ENCODE data around the gene ABHD16A. TPM values are rescaled to one million over a fixed set of nuclear protein-coding genes. Genes with fewer than 3 reads are reported as not detected.

ABHD16A gene
- total and polyA plus RNA-seq, 8 donors: 14.9 to 61.5 (median 21.5) TPM

GRCh38 chr6:31706599-31706998 is 3.5 kb upstream of the ABHD16A start, which contains the start of gene LY6G6F:
Gene LY6G6F (plus strand): TSS chr6:31706866. CDS start chr6:31706907, 41 bp downstream.
- H3K27ac ChIP-seq: no peak within 1 kb of the TSS
- no peak for ATAC-seq
- FAIRE-seq: no peak
- no peaks in the 10 kb centered on the region for H3K27me3 ChIP-seq
- no peak for DNase-seq
- H3K36me3 ChIP-seq: no peaks in the 10 kb centered on the region
- WGBS, 2 donors: 35 to 44% methylated on average over 3 of the region's 3 CpGs
- peaks cover 0 to 10% (median 2%) of the 10 kb centered on the region in 3 donors for H3K4me1 ChIP-seq
- intact Hi-C loops (cut with DNase I): no loop called here
- H3K9me3 ChIP-seq: no peaks in the 10 kb centered on the region
- H3K4me3 ChIP-seq: no peak within 1 kb of the TSS
- TF ChIP-seq CTCF (IDR thresholded peaks at IDR 0.05): no peak

- ATAC-seq (no peak), DNase-seq (no peak), FAIRE-seq (no peak)
- Histone ChIP-seq H3K4me3 (no peak overlapping the region), H3K36me3 (no peaks in the 10 kb centered on the region), H3K9me3 (no peaks in the 10 kb centered on the region), H3K27ac (no peak overlapping the region), H3K4me1 (peaks cover 0 to 12% (median 9%) of the 10 kb centered on the region in 3 donors), H3K27me3 (no peaks in the 10 kb centered on the region)
- WGBS, 2 donors: 73 to 84% methylated on average over 6 of the region's 6 CpGs
- intact Hi-C loops (cut with DNase I): no loop called here
- no peak for TF ChIP-seq CTCF (IDR thresholded peaks at IDR 0.05)
These were observed 2.8 kb upstream of the ABHD16A start for GRCh38 chr6:31705931-31706330.

GRCh38 chr6:31702405-31702818 is 712 bp downstream of the ABHD16A start:
- peaks cover 0 to 12% (median 10%) of the 10 kb centered on the region in 3 donors for H3K4me1 ChIP-seq
- H3K9me3 ChIP-seq: no peaks in the 10 kb centered on the region
- peak overlapping the region; percentile 89 to 97 (median 94) for H3K27ac ChIP-seq
- no peak for TF ChIP-seq CTCF (IDR thresholded peaks at IDR 0.05)
- intact Hi-C loops (cut with DNase I): no loop called here
- H3K4me3 ChIP-seq: peak overlapping the region; percentile 42 to 88 (median 72)
- no peak for FAIRE-seq
- no peak for DNase-seq
- 0 to 1% methylated on average over 10 of the region's 10 CpGs for WGBS, 2 donors
- no peaks in the 10 kb centered on the region for H3K27me3 ChIP-seq
- peak; percentile 4 to 7 (median 6) for ATAC-seq
- peaks cover 0 to 4% (median 0%) of the 10 kb centered on the region in 3 donors for H3K36me3 ChIP-seq

- DNase-seq: no peak
- WGBS, 2 donors: 23 to 27% methylated on average over 7 of the region's 7 CpGs
- no peak for TF ChIP-seq CTCF (IDR thresholded peaks at IDR 0.05)
- H3K9me3 ChIP-seq: no peaks in the 10 kb centered on the region
- H3K4me3 ChIP-seq: peak overlapping the region in 3 of 4 donors; percentile 42 to 88 (median 84)
- intact Hi-C loops (cut with DNase I): no loop called here
- H3K36me3 ChIP-seq: peaks cover 0 to 4% (median under 1%) of the 10 kb centered on the region in 3 donors
- H3K4me1 ChIP-seq: peaks cover 0 to 12% (median 10%) of the 10 kb centered on the region in 3 donors
- ATAC-seq: peak in 1 of 4 donors; percentile 1
- FAIRE-seq: no peak
- no peaks in the 10 kb centered on the region for H3K27me3 ChIP-seq
- peak overlapping the region in 1 of 4 donors; percentile 94 for H3K27ac ChIP-seq
These were observed 1.3 kb downstream of the ABHD16A start for GRCh38 chr6:31701666-31702404.
